ENCODE measurements around the gene TPRKB. TPM values are rescaled to one million over a fixed set of nuclear protein-coding genes. Genes with fewer than 3 reads are reported as not detected.

TPRKB gene
- total RNA-seq, 1 donor from 2014 or later: 157 TPM

- no peak overlapping the region for H3K27ac ChIP-seq
- no peak overlapping the region for H2AFZ ChIP-seq (replicated peaks)
- H3K36me3 ChIP-seq: no peaks in the 10 kb centered on the region
- no peaks in the 10 kb centered on the region for H3K4me1 Mint-ChIP-seq
- H3K9ac ChIP-seq: no peak overlapping the region
- no peaks in the 10 kb centered on the region for H4K20me1 ChIP-seq (ENCODE audit: low read depth)
- no peaks in the 10 kb centered on the region for H3K4me1 ChIP-seq
- H3K79me2 ChIP-seq (ENCODE audit: low read depth): no peaks in the 10 kb centered on the region
- H3F3A ChIP-seq (ENCODE audit: low read depth): no peaks in the 10 kb centered on the region
- H3K9me3 ChIP-seq (ENCODE audit: low read depth): no peaks in the 10 kb centered on the region
- H3K27me3 Mint-ChIP-seq (ENCODE audit: insufficient read depth, low read depth): peaks cover 3% of the 10 kb centered on the region
- TF ChIP-seq, protein P1, sequence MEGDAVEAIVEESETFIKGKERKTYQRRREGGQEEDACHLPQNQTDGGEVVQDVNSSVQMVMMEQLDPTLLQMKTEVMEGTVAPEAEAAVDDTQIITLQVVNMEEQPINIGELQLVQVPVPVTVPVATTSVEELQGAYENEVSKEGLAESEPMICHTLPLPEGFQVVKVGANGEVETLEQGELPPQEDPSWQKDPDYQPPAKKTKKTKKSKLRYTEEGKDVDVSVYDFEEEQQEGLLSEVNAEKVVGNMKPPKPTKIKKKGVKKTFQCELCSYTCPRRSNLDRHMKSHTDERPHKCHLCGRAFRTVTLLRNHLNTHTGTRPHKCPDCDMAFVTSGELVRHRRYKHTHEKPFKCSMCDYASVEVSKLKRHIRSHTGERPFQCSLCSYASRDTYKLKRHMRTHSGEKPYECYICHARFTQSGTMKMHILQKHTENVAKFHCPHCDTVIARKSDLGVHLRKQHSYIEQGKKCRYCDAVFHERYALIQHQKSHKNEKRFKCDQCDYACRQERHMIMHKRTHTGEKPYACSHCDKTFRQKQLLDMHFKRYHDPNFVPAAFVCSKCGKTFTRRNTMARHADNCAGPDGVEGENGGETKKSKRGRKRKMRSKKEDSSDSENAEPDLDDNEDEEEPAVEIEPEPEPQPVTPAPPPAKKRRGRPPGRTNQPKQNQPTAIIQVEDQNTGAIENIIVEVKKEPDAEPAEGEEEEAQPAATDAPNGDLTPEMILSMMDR (IDR thresholded peaks at IDR 0.05): no peak
- TF ChIP-seq EZH2phosphoT487 (IDR thresholded peaks at IDR 0.05): no peak
- peaks cover 4% of the 10 kb centered on the region for H3K9me3 Mint-ChIP-seq
- H3K4me2 ChIP-seq: no peak overlapping the region
- H3K4me3 ChIP-seq: no peak overlapping the region
- no peak overlapping the region for H3K4me3 Mint-ChIP-seq
- peaks cover 11% of the 10 kb centered on the region for H3K36me3 Mint-ChIP-seq
- H3K27ac Mint-ChIP-seq: no peak overlapping the region
- H3K27me3 ChIP-seq: no peaks in the 10 kb centered on the region
- DNase-seq (ENCODE audit: low spot score): no peak
Measured at GRCh38 chr2:73749314-73749713, 12.2 kb upstream of the TPRKB start.

DNA sequence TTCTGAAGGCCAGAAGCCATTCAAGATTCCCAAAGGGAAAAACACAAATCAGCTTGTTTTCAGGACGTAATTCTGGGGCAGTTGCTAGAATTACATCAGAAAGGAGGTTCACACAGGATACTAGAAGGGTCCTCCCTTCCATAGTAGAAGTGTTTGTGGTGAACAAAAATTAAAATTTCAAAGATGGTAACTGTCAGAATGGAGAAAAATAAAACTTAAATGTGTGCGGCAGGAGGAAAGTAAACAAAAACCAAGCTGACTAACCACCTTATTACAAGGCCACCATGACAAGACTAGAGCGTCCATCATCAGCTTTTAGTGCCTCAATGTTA, 9.7 kb upstream of the TPRKB start:
- no peaks in the 10 kb centered on the region for H4K20me1 ChIP-seq (ENCODE audit: low read depth)
- no peak overlapping the region for H3K27ac ChIP-seq
- no peaks in the 10 kb centered on the region for H3K9me3 ChIP-seq (ENCODE audit: low read depth)
- H3K4me3 ChIP-seq: no peak overlapping the region
- TF ChIP-seq, protein P1 (IDR thresholded peaks at IDR 0.05): no peak
- TF ChIP-seq EZH2 (IDR thresholded peaks at IDR 0.05) (no peak), EZH2phosphoT487 (IDR thresholded peaks at IDR 0.05) (no peak)
- Mint-ChIP-seq H3K4me1 (no peaks in the 10 kb centered on the region), H3K9me3 (no peaks in the 10 kb centered on the region), H3K4me3 (no peak overlapping the region), H3K27me3 (ENCODE audit: insufficient read depth, low read depth) (no peaks in the 10 kb centered on the region), H3K27ac (no peak overlapping the region), H3K36me3 (peaks cover 2% of the 10 kb centered on the region)
- H3K36me3 ChIP-seq: no peaks in the 10 kb centered on the region
- H3K4me1 ChIP-seq: no peaks in the 10 kb centered on the region
- H2AFZ ChIP-seq (replicated peaks): no peak overlapping the region
- no peaks in the 10 kb centered on the region for H3F3A ChIP-seq (ENCODE audit: low read depth)
- no peak for DNase-seq (ENCODE audit: low spot score)
- H3K79me2 ChIP-seq (ENCODE audit: low read depth): no peaks in the 10 kb centered on the region
- H3K4me2 ChIP-seq: no peak overlapping the region
- no peak overlapping the region for H3K9ac ChIP-seq
- H3K27me3 ChIP-seq: peaks cover 12% of the 10 kb centered on the region

- H3K36me3 Mint-ChIP-seq: peaks cover 2% of the 10 kb centered on the region
- Histone ChIP-seq H3K4me1 (no peaks in the 10 kb centered on the region), H3K4me2 (no peak overlapping the region), H3K9me3 (ENCODE audit: low read depth) (no peaks in the 10 kb centered on the region), H3K27ac (no peak overlapping the region), H3K36me3 (no peaks in the 10 kb centered on the region), H3F3A (ENCODE audit: low read depth) (no peaks in the 10 kb centered on the region), H2AFZ (replicated peaks) (no peak overlapping the region), H3K79me2 (ENCODE audit: low read depth) (no peaks in the 10 kb centered on the region), H3K9ac (no peak overlapping the region), H3K4me3 (no peak overlapping the region), H3K27me3 (peaks cover 18% of the 10 kb centered on the region), H4K20me1 (ENCODE audit: low read depth) (no peaks in the 10 kb centered on the region)
- no peak for DNase-seq (ENCODE audit: low spot score)
- no peaks in the 10 kb centered on the region for H3K27me3 Mint-ChIP-seq (ENCODE audit: insufficient read depth, low read depth)
- no peak overlapping the region for H3K4me3 Mint-ChIP-seq
- no peaks in the 10 kb centered on the region for H3K4me1 Mint-ChIP-seq
- no peaks in the 10 kb centered on the region for H3K9me3 Mint-ChIP-seq
- TF ChIP-seq, protein P1 (IDR thresholded peaks at IDR 0.05): no peak
- TF ChIP-seq EZH2 (IDR thresholded peaks at IDR 0.05) (no peak), EZH2phosphoT487 (IDR thresholded peaks at IDR 0.05) (no peak)
- no peak overlapping the region for H3K27ac Mint-ChIP-seq
Measured at GRCh38 chr2:73746015-73746876, 9.1 kb upstream of the TPRKB start.
